GM21447 (cell line): ENCODE results near the gene SARS1.

Experiments used
- ATAC-seq: cut with Tn5 transposase; IDR thresholded peaks from one replicate; pipeline ENCODE4 v1.9.1; 2021; ENCODE audit not compliant: unreplicated experiment

The SARS1 gene

GRCh38 chr1:109259674-109260557 lies 46.2 kb downstream of the SARS1 start:
- no peak for ATAC-seq

- ATAC-seq, result no peak
Measured at GRCh38 chr1:109261006-109261405, 47.3 kb downstream of the SARS1 start.

- ATAC-seq, result no peak
Measured at GRCh38 chr1:109261578-109261977, 47.9 kb downstream of the SARS1 start.

- no peak for ATAC-seq
Measured at GRCh38 chr1:109262231-109263055, 48.7 kb downstream of the SARS1 start.

GRCh38 chr1:109263234-109263596 lies 49.5 kb downstream of the SARS1 start:
- ATAC-seq, result no peak

- peak; percentile 59 for ATAC-seq
Measured at GRCh38 chr1:109263597-109264378, 50.1 kb downstream of the SARS1 start.

- ATAC-seq, result no peak
Measured at GRCh38 chr1:109264379-109264755, 50.6 kb downstream of the SARS1 start.

- ATAC-seq, result no peak
Measured at GRCh38 chr1:109265016-109265415, 51.3 kb downstream of the SARS1 start.

GRCh38 chr1:109265741-109266330 lies 52.1 kb downstream of the SARS1 start:
- no peak for ATAC-seq

- ATAC-seq, result no peak
Measured at GRCh38 chr1:109266965-109267364, 53.2 kb downstream of the SARS1 start.

- ATAC-seq, result no peak
Measured at GRCh38 chr1:109267743-109268300, 54.1 kb downstream of the SARS1 start.

GRCh38 chr1:109268431-109269211 lies 54.9 kb downstream of the SARS1 start:
- no peak for ATAC-seq

- ATAC-seq, result no peak
Measured at GRCh38 chr1:109269212-109269980, 55.7 kb downstream of the SARS1 start.

GRCh38 chr1:109269981-109270622 lies 56.4 kb downstream of the SARS1 start:
- no peak for ATAC-seq

- no peak for ATAC-seq
Measured at GRCh38 chr1:109270623-109271317, 57.1 kb downstream of the SARS1 start.

- ATAC-seq, result no peak
Measured at GRCh38 chr1:109271458-109271857, 57.7 kb downstream of the SARS1 start.

- no peak for ATAC-seq
Measured at GRCh38 chr1:109272021-109272799, 58.5 kb downstream of the SARS1 start.
